ENCODE measurements around the gene MYPN. TPM values are rescaled to one million over a fixed set of nuclear protein-coding genes. Genes with fewer than 3 reads are reported as not detected.

The MYPN gene
- total RNA-seq, 2 donors from 2014 or later: not detected

DNA sequence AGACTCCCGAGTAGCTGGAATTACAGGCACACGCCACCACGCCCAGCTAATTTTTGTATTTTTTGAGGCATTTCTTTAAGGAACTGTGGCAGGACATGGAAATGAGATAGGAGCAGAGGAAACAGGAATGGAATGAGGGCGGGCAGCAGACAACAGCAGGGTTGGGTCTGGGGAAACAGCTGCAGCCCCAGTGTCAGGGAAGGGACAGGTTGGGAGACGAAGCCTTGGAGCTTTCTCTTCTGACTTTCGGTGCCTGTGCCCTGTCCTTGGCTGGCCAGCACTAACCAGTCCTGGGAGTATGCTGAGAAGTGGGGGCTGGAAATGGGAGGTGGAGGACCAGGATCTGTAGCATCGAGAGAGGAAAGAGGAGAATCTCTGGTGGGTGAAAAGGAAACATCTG is 75.3 kb downstream of the MYPN start:
- H3K4me3 Mint-ChIP-seq: no peak overlapping the region

DNA sequence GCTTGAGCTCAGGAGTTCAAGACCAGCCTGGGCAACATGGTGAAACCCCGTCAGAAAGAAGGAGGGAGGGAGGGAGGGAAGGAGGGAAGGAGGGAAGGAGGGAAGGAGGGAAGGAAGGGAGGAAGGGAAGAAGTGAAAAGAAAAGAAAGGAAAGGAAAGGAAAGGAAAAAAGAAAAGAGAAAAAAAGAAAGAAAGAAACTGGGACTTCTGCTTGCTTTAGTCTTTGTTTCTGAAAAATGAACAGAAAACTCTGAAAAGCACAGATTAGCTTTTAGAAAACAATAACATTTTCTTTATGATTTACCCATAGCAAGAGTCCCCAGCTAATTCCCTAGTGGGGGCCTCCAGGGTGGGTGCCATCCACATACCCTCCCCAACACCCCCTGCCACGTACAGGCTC is 75.8 kb downstream of the MYPN start:
- Mint-ChIP-seq H3K27ac (no peak overlapping the region), H3K36me3 (ENCODE audit: low read depth) (no peaks in the 10 kb centered on the region), H3K4me1 (no peaks in the 10 kb centered on the region), H3K4me3 (no peak overlapping the region), H3K9me3 (no peaks in the 10 kb centered on the region), H3K27me3 (ENCODE audit: insufficient read depth) (peaks cover 3% of the 10 kb centered on the region)
- no peaks in the 10 kb centered on the region for H3K36me3 ChIP-seq (ENCODE audit: control insufficient read depth, insufficient read depth, low read length)
- H3K9me3 ChIP-seq (ENCODE audit: control insufficient read depth, low read length): no peaks in the 10 kb centered on the region
- H3K27ac ChIP-seq (ENCODE audit: low read depth, low read length): no peak overlapping the region
- no peak for DNase-seq
- H3K27me3 ChIP-seq (ENCODE audit: control insufficient read depth, insufficient read depth, low read length, poor library complexity, severe bottlenecking): no peaks in the 10 kb centered on the region
- TF ChIP-seq, protein P1, sequence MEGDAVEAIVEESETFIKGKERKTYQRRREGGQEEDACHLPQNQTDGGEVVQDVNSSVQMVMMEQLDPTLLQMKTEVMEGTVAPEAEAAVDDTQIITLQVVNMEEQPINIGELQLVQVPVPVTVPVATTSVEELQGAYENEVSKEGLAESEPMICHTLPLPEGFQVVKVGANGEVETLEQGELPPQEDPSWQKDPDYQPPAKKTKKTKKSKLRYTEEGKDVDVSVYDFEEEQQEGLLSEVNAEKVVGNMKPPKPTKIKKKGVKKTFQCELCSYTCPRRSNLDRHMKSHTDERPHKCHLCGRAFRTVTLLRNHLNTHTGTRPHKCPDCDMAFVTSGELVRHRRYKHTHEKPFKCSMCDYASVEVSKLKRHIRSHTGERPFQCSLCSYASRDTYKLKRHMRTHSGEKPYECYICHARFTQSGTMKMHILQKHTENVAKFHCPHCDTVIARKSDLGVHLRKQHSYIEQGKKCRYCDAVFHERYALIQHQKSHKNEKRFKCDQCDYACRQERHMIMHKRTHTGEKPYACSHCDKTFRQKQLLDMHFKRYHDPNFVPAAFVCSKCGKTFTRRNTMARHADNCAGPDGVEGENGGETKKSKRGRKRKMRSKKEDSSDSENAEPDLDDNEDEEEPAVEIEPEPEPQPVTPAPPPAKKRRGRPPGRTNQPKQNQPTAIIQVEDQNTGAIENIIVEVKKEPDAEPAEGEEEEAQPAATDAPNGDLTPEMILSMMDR (conservative IDR thresholded peaks at IDR 0.05): no peak
- H3K4me3 ChIP-seq (ENCODE audit: low read length): no peak overlapping the region
- H3K4me1 ChIP-seq (ENCODE audit: control insufficient read depth, insufficient read depth, low read length): no peaks in the 10 kb centered on the region
- WGBS, 2 experiments (ENCODE audit: insufficient coverage in 1 of 2, insufficient read length in 1 of 2): 73 to 92% methylated on average over 1 to 2 of the region's 2 CpGs
- H3K9ac ChIP-seq (ENCODE audit: extremely low read depth, low read length, poor library complexity, severe bottlenecking): no peak overlapping the region

More for the DNA sequence above, 75.3 kb downstream of the MYPN start:
- H3K9me3 Mint-ChIP-seq: no peaks in the 10 kb centered on the region
- no peaks in the 10 kb centered on the region for H3K36me3 ChIP-seq (ENCODE audit: control insufficient read depth, insufficient read depth, low read length)
- no peaks in the 10 kb centered on the region for H3K27me3 ChIP-seq (ENCODE audit: control insufficient read depth, insufficient read depth, low read length, poor library complexity, severe bottlenecking)
- H3K9ac ChIP-seq (ENCODE audit: extremely low read depth, low read length, poor library complexity, severe bottlenecking): no peak overlapping the region
- H3K4me1 ChIP-seq (ENCODE audit: control insufficient read depth, insufficient read depth, low read length): no peaks in the 10 kb centered on the region
- 81 to 84% methylated on average over 7 of the region's 7 CpGs for WGBS, 2 experiments (ENCODE audit: insufficient coverage in 1 of 2, insufficient read length in 1 of 2)
- H3K36me3 Mint-ChIP-seq (ENCODE audit: low read depth): no peaks in the 10 kb centered on the region
- no peak overlapping the region for H3K27ac ChIP-seq (ENCODE audit: low read depth, low read length)
- no peak overlapping the region for H3K27ac Mint-ChIP-seq
- no peaks in the 10 kb centered on the region for H3K9me3 ChIP-seq (ENCODE audit: control insufficient read depth, low read length)
- no peak for DNase-seq
- no peak overlapping the region for H3K4me3 ChIP-seq (ENCODE audit: low read length)
- TF ChIP-seq, protein P1 (conservative IDR thresholded peaks at IDR 0.05): no peak
- no peaks in the 10 kb centered on the region for H3K4me1 Mint-ChIP-seq
- H3K27me3 Mint-ChIP-seq (ENCODE audit: insufficient read depth): peaks cover 3% of the 10 kb centered on the region

DNA sequence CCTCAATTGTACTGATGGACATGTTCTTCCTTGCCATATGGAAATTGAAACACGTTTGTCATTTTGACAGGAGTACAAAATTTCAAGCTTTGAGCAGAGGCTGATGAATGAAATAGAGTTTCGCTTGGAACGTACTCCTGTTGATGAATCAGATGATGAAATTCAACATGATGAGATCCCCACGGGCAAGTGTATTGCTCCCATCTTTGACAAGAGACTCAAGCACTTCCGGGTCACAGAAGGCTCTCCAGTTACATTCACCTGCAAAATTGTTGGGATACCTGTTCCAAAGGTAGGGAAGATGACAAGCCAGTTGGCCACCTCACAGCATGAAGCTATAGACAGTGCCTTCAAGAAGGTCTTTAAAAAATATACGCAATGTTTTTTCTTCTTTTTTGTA is 79.5 kb downstream of the MYPN start:
- Mint-ChIP-seq H3K4me3 (no peak overlapping the region), H3K27me3 (ENCODE audit: insufficient read depth) (peaks cover 3% of the 10 kb centered on the region), H3K4me1 (no peaks in the 10 kb centered on the region), H3K9me3 (peaks cover 3% of the 10 kb centered on the region), H3K27ac (no peak overlapping the region), H3K36me3 (ENCODE audit: low read depth) (no peaks in the 10 kb centered on the region)
- DNase-seq: no peak
- no peak overlapping the region for H3K27ac ChIP-seq (ENCODE audit: low read depth, low read length)
- H3K36me3 ChIP-seq (ENCODE audit: control insufficient read depth, insufficient read depth, low read length): no peaks in the 10 kb centered on the region
- no peaks in the 10 kb centered on the region for H3K27me3 ChIP-seq (ENCODE audit: control insufficient read depth, insufficient read depth, low read length, poor library complexity, severe bottlenecking)
- WGBS, 2 experiments (ENCODE audit: insufficient coverage in 1 of 2, insufficient read length in 1 of 2): 92 to 98% methylated on average over 5 to 6 of the region's 6 CpGs
- H3K4me3 ChIP-seq (ENCODE audit: low read length): no peak overlapping the region
- H3K4me1 ChIP-seq (ENCODE audit: control insufficient read depth, insufficient read depth, low read length): no peaks in the 10 kb centered on the region
- H3K9me3 ChIP-seq (ENCODE audit: control insufficient read depth, low read length): no peaks in the 10 kb centered on the region
- TF ChIP-seq, protein P1 (conservative IDR thresholded peaks at IDR 0.05): no peak
- H3K9ac ChIP-seq (ENCODE audit: extremely low read depth, low read length, poor library complexity, severe bottlenecking): no peak overlapping the region
